GM12873 (cell line): Measurements from ENCODE around the gene CTCFL.

ENCODE experiments used
- TF ChIP-seq, protein P1 (sequence below): IDR thresholded peaks from 2 replicates; pipeline ENCODE4 v1.5.1; 2012; ENCODE audit warnings: low read depth, mild to moderate bottlenecking, moderate library complexity, low read length, control low read depth; ENCODE audit not compliant: insufficient read depth; ENCODE audit errors: missing control alignments

CTCFL gene

DNA sequence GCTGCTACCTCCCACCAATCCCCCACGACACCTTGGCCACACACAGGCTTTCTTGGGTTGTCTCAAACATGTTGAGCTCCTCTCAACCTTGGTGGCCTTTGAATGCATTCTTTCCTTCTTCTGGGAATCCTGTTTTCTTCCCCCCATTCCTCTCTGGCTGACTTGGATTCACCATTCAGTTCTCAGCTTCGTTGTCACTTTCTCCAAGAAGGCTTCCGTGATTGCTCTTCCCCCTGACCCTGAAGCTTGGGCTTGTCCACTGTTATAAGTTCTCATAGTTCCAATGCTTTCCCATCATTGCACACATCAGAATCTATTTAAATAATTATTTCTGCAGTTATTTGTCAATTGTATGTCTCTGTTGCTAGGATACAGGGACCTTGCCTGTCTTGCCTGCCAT lies 69.6 kb downstream of the CTCFL start:
- TF ChIP-seq, protein P1, sequence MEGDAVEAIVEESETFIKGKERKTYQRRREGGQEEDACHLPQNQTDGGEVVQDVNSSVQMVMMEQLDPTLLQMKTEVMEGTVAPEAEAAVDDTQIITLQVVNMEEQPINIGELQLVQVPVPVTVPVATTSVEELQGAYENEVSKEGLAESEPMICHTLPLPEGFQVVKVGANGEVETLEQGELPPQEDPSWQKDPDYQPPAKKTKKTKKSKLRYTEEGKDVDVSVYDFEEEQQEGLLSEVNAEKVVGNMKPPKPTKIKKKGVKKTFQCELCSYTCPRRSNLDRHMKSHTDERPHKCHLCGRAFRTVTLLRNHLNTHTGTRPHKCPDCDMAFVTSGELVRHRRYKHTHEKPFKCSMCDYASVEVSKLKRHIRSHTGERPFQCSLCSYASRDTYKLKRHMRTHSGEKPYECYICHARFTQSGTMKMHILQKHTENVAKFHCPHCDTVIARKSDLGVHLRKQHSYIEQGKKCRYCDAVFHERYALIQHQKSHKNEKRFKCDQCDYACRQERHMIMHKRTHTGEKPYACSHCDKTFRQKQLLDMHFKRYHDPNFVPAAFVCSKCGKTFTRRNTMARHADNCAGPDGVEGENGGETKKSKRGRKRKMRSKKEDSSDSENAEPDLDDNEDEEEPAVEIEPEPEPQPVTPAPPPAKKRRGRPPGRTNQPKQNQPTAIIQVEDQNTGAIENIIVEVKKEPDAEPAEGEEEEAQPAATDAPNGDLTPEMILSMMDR = no peak

DNA sequence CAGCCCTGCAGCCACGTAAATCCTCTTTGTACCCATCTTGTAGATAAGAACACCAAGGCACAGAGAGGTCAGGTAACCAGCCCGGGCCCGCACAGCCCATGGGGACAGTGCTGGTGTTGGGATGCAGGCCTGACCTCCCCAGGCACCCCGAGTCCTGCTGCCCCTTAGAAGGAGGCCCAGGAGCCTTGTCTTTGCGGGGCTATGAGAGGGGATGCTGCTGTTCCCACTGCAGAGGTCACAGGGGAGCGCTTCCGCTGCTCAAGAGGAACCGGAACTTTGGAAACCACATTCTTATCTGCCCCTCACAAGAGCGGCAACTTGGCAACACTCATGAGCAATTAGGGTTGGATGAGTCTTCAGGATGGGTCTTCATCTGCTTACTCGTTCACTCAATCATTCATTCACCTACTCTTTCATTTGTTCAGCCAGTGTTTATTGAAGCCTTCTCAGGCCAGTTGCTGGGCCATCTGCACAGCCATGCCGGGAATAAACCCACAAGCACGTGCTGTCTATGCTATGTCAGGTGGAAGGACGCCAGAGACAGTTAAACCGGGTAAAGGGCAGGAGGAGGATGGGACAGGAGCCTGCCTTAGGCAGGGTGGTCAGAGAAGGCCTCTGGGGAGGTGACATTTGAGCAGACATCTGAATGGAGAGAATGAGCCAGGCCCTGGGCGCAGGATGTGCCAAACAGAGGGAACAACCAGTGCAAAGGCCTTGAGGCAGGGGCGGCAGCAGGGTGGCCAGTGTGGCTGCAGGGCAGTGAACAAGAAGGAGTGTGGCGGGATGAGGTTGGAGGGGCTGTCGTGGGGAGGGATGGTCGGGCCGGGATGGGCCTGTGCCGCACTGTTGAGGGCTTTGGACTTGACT lies 72.9 kb downstream of the CTCFL start:
- TF ChIP-seq, protein P1 = no peak

DNA sequence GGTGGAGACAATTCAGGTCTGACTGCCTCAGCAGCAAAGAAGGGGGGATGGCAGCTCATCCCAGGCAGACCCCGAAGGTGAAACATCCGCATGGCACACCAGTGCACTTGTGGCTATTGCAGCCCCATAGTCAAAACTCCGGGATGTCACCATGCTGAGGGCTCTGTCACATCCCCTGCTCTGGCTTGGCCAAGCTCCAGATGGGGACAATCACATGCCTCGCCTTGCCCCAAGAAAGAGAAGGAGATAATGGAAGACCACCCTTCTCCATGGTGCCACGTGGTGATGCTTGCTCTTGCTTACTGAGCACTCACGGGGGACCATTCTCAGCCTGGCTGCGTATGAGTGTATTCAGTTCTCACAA lies 73.5 kb downstream of the CTCFL start:
- TF ChIP-seq, protein P1 = no peak

GRCh38 chr20:57450931-57451330 lies 74.0 kb downstream of the CTCFL start:
- TF ChIP-seq, protein P1 = no peak

GRCh38 chr20:57450419-57450818 lies 74.5 kb downstream of the CTCFL start:
- TF ChIP-seq, protein P1 = no peak

DNA sequence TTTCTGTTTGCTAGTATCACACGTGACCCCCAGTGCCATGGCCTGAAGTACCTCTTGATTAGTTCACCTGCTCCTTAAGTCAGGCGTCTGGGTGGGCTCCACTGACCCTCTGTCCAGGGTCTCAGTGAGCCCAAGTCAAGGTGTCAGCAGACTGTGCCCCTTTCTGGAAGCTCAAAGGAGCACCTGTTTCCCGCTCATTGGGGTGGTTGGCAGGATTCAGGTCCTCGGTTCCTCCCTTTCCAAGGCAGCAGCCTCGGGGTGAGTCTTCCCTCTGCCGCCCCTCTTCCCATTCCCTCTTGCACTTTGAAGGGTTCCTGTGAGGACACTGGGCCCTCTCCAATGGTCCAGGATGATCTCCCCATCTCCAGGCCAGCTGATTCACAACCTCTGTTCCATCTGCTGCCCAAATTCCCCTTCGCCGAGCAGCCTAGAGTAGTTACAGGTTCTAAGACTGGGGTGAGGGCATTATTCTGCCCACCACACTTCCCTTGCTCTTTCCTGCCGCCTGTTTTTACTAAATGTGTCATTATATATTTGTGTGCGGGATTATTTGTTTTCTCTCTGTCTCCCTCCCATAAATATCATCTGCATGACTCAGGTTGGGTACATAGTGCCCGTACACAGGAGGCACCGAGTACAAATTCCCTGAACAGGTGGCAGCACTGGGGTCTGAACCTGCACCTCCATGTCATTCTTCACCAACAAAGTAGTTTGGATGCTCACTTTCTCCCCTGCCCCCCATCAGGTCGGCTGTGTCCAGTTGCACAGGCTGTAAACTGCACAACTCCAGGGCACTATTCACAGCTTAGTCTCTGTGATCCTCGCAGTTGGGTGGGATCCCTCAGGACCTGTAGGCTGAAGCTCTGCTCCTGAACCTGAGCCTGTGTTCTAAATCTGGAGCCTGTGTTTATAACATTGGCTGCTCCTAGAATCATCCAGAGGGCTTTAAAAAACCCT lies 75.3 kb downstream of the CTCFL start:
- TF ChIP-seq, protein P1 = no peak

GRCh38 chr20:57448764-57449354 lies 76.1 kb downstream of the CTCFL start:
- TF ChIP-seq, protein P1 = no peak
